GM12878 (cell line): Measurements from ENCODE around the gene KAZN. TPM values are rescaled to one million over a fixed set of nuclear protein-coding genes. Genes with fewer than 3 reads are reported as not detected.

Experiments used
- ATAC-seq: fragments of 200-7000 bp; cut with Tn5 transposase; 3 replicates; pipeline ENCODE4 v1.9.1; 2020; ENCODE audit warnings: mild to moderate bottlenecking, moderate library complexity
- BruUV-seq: library from RNA; stranded (reverse); fragments of 400-500 nt; replicated peaks from 2 replicates; lab custom pipeline; 2021; lab: Mats Ljungman, UMichigan
- CTCF ChIA-PET: fragments of 300-600 bp; sonication (Branson Sonifier 250); formaldehyde crosslinking; extraction: SDS; loops from one replicate; lab custom pipeline; 2021; ENCODE audit warnings: inconsistent platforms; lab: Yijun Ruan, JAX
- POLR2A ChIA-PET: fragments of 350-600 bp; formaldehyde crosslinking; extraction: SDS; loops from one replicate; lab custom pipeline; 2021; ENCODE audit warnings: inconsistent platforms; lab: Charles Lee
- RAD21 ChIA-PET: fragments of 300-600 bp; sonication (Branson Sonifier 250); formaldehyde crosslinking; loops from one replicate; lab custom pipeline; 2023; ENCODE audit warnings: antibody characterized with exemption; ENCODE audit not compliant: unreplicated experiment; lab: Charles Lee
- SMC1A ChIA-PET: fragments of 300-600 bp; sonication (Branson Sonifier 250); formaldehyde crosslinking; loops from one replicate; lab custom pipeline; 2023; ENCODE audit not compliant: unreplicated experiment, uncharacterized antibody; lab: Charles Lee
- DNase-seq: peaks from one replicate; pipeline ENCODE4 v3.0.0-alpha.2; 2011; ENCODE audit warnings: low read depth, low spot score
- FAIRE-seq: peaks from 3 replicates; lab custom pipeline; 2011; peaks lifted over from hg19 to GRCh38; lab: Jason Lieb, UNC
- H2AFZ ChIP-seq: 2 replicates; pipeline ENCODE4 v1.6.0; 2011; ENCODE audit warnings: low read depth, low read length, control low read depth; ENCODE audit not compliant: control insufficient read depth
- H3K27ac ChIP-seq: 2 replicates; pipeline ENCODE4 v1.5.1; 2011; ENCODE audit warnings: control low read depth; ENCODE audit not compliant: control insufficient read depth, insufficient read depth
- H3K27me3 ChIP-seq, 2 experiments: replicated peaks in 1 of 2; 2 replicates each; pipeline versions ENCODE4 v1.6.0 to v1.6.1; 2011; ENCODE audit warnings: low read length in 1 of 2; ENCODE audit not compliant: control insufficient read depth in 2 of 2, insufficient read depth in 2 of 2
- H3K36me3 ChIP-seq, 2 experiments: 2 replicates each; pipeline ENCODE4 v1.5.1; 2011; ENCODE audit warnings: low read length in 1 of 2; ENCODE audit not compliant: control insufficient read depth in 2 of 2, insufficient read depth in 2 of 2
- H3K4me1 ChIP-seq: 2 replicates; pipeline ENCODE4 v1.6.1; 2011; ENCODE audit warnings: mild to moderate bottlenecking, low read length, moderate library complexity, mixed read lengths; ENCODE audit not compliant: control insufficient read depth, insufficient read depth
- H3K4me2 ChIP-seq: 2 replicates; pipeline ENCODE4 v1.6.0; 2011; ENCODE audit warnings: control low read depth; ENCODE audit not compliant: control insufficient read depth, insufficient read depth
- H3K4me3 ChIP-seq: fragments of 200-600 bp; sonication (generic); 2 replicates; pipeline ENCODE4 v1.5.1; 2016
- H3K79me2 ChIP-seq: 2 replicates; pipeline ENCODE4 v1.6.0; 2011; ENCODE audit warnings: low read length; ENCODE audit not compliant: control insufficient read depth, insufficient read depth
- H3K9ac ChIP-seq: 2 replicates; pipeline ENCODE4 v1.8.0; 2011; ENCODE audit warnings: low read length, control low read depth, mixed read lengths; ENCODE audit not compliant: control insufficient read depth, insufficient read depth
- H3K9me3 ChIP-seq: replicated peaks from 3 replicates; pipeline ENCODE4 v1.5.1; 2011; ENCODE audit warnings: mild to moderate bottlenecking, low read length; ENCODE audit not compliant: control insufficient read depth, insufficient read depth
- H4K20me1 ChIP-seq: 2 replicates; pipeline ENCODE4 v1.6.0; 2011; ENCODE audit not compliant: control insufficient read depth, insufficient read depth
- ATF3 ChIP-seq: IDR thresholded peaks from 2 replicates; pipeline ENCODE4 v1.6.1; 2011; ENCODE audit warnings: low read depth, mild to moderate bottlenecking, low read length, moderate library complexity, borderline replicate concordance; ENCODE audit errors: extremely low read depth
- BMI1 ChIP-seq: fragments of 450-650 bp; IDR thresholded peaks from 2 replicates; pipeline ENCODE4 v1.6.1; 2016; ENCODE audit warnings: mild to moderate bottlenecking, moderate library complexity, borderline replicate concordance
- CBX5 ChIP-seq: sonication (generic); IDR thresholded peaks from 2 replicates; pipeline ENCODE4 v1.6.1; 2016; ENCODE audit warnings: low read depth, moderate library complexity, mild to moderate bottlenecking, inconsistent platforms
- E2F4 ChIP-seq: IDR thresholded peaks from 2 replicates; pipeline ENCODE4 v1.6.1; 2012; ENCODE audit warnings: low read depth, low read length, improper control_type of control experiment
- GATAD2B ChIP-seq: fragments of 450-650 bp; conservative IDR thresholded peaks from 2 replicates; pipeline ENCODE4 v1.6.1; 2017; ENCODE audit warnings: low read depth, mild to moderate bottlenecking, moderate library complexity
- IKZF2 ChIP-seq, 2 experiments: fragments of 450-650 bp; IDR thresholded peaks; 2 replicates each; pipeline ENCODE4 v1.6.1; 2017; ENCODE audit warnings: mild to moderate bottlenecking in 2 of 2, moderate library complexity in 2 of 2
- MYC ChIP-seq: IDR thresholded peaks from 2 replicates; pipeline ENCODE4 v1.6.1; 2011; ENCODE audit warnings: mild to moderate bottlenecking, low read length, moderate library complexity, inconsistent platforms; ENCODE audit not compliant: insufficient read depth, insufficient replicate concordance, insufficient read length, severe bottlenecking
- NR2C1 ChIP-seq: fragments of 450-650 bp; IDR thresholded peaks from 2 replicates; pipeline ENCODE4 v1.6.1; 2017; ENCODE audit warnings: antibody characterized with exemption, mild to moderate bottlenecking, moderate library complexity
- NR2F1 ChIP-seq: fragments of 450-650 bp; conservative IDR thresholded peaks from 2 replicates; pipeline ENCODE4 v1.6.1; 2017; ENCODE audit warnings: mild to moderate bottlenecking
- ZNF384 ChIP-seq: IDR thresholded peaks from 2 replicates; pipeline ENCODE4 v1.6.1; 2012; ENCODE audit warnings: low read depth, mild to moderate bottlenecking, low read length, improper control_type of control experiment, borderline replicate concordance
- ZZZ3 ChIP-seq: IDR thresholded peaks from 2 replicates; pipeline ENCODE4 v1.6.1; 2011; ENCODE audit warnings: low read depth; ENCODE audit not compliant: control insufficient read depth, insufficient read length
- WGBS: methylation state at CpG from one replicate; pipeline ENCODE4 v1.1.6; 2016; ENCODE audit warnings: low lambda C conversion rate; ENCODE audit not compliant: insufficient replicate concordance, insufficient coverage; ENCODE audit errors: missing lambda C conversion rate; 5-methylcytosine and 5-hydroxymethylcytosine counted together
- in situ Hi-C: fragments of 300-500 bp; cut with MboI; formaldehyde crosslinking; loops from 9 replicates; pipeline ENCODE4 v1.14.3; 2018; ENCODE audit warnings: mixed read lengths
- intact Hi-C: fragments of 100-400 bp; cut with micrococcal nuclease; formaldehyde crosslinking; loops from one replicate; pipeline ENCODE4 v1.14.2; 2022; ENCODE audit not compliant: unreplicated experiment
- polyA plus RNA-seq, 11 experiments: library from polyadenylated mRNA; depleted of rRNA in 4 of 11; unstranded in 6 of 11; stranded (reverse) in 5 of 11; fragments of >200 nt; fragmentation: Nextera tagmentation in 4 of 11; fragmentation: Illumina TruSeq in 1 of 11; extraction: Ambion mirVana in 4 of 11; extraction: Trizol in 1 of 11; gene quantifications; 1 replicate in 1 of 11; 2 replicates in 10 of 11; pipeline versions ENCODE4 v1.2.1 to v1.2.3, GENCODE V29; 2011 to 2016; ENCODE audit warnings: inconsistent platforms in 2 of 11, missing spikeins in 2 of 11, low read depth in 1 of 11
- total RNA-seq, 4 experiments: library from RNA; depleted of rRNA in 3 of 4; stranded (reverse); fragments of >200 nt in 3 of 4; fragmentation: Illumina TruSeq in 1 of 4; extraction: Trizol in 1 of 4; gene quantifications; 2 replicates each; pipeline versions ENCODE4 v1.2.1 to v1.2.3, GENCODE V29; 2013 to 2021

The KAZN gene
- total and polyA plus RNA-seq, 10 of the 15 experiments (the other 5 are each of a cell fraction or from before 2014, with no cell fraction given) = 0.72 to 4.0 (median 1.2) TPM

GRCh38 chr1:15028616-15029015, 430.1 kb downstream of the KAZN start (continued):
- no peak for TF ChIP-seq ZNF384

GRCh38 chr1:15029036-15029435, 430.6 kb downstream of the KAZN start:
- Histone ChIP-seq H4K20me1 (no peaks in the 10 kb centered on the region), H3K4me2 (no peak overlapping the region), H3K36me3 (no peaks in the 10 kb centered on the region), H3K4me3 (no peak overlapping the region), H3K9me3 (no peaks in the 10 kb centered on the region), H3K4me1 (no peaks in the 10 kb centered on the region), H3K9ac (no peak overlapping the region), H3K79me2 (no peaks in the 10 kb centered on the region), H2AFZ (no peak overlapping the region), H3K27ac (no peak overlapping the region), H3K27me3 (no peaks in the 10 kb centered on the region)
- CTCF ChIA-PET = interaction anchor here (0.6 kb wide), 1 partner anchor 1008 kb away, joined by 4 read pairs; no protein-coding TSS in a partner anchor
- FAIRE-seq = no peak
- TF ChIP-seq CBX5 (no peak), NR2C1 (no peak), E2F4 (no peak), ZZZ3 (no peak), MYC (no peak), GATAD2B (no peak), BMI1 (no peak), NR2F1 (no peak), IKZF2 (IDR thresholded peaks at IDR 0.05) (no peak), ATF3 (no peak)
- SMC1A ChIA-PET = no interaction called here
- WGBS = 8% methylated on average over 6 of the region's 6 CpGs
- intact Hi-C loops = loop anchor here (5.0 kb wide), 2 partner anchors 247 to 422 kb away; no protein-coding TSS in a partner anchor
- RAD21 ChIA-PET = no interaction called here
- no TSS peak for BruUV-seq
- DNase-seq = no peak
- in situ Hi-C loops = no loop called here
- POLR2A ChIA-PET = no interaction called here
- no peak for ATAC-seq
